ENCODE measurements around the gene BTBD10. TPM values are rescaled to one million over a fixed set of nuclear protein-coding genes. Genes with fewer than 3 reads are reported as not detected.
"Not testable (repeated sequence)": the region's sequence is repeated elsewhere in the genome, so short reads cannot be mapped to it uniquely, and the experiment has no call there.

BTBD10 gene
- total RNA-seq, 1 experiment from 2014 or later, result 30.2 TPM

DNA sequence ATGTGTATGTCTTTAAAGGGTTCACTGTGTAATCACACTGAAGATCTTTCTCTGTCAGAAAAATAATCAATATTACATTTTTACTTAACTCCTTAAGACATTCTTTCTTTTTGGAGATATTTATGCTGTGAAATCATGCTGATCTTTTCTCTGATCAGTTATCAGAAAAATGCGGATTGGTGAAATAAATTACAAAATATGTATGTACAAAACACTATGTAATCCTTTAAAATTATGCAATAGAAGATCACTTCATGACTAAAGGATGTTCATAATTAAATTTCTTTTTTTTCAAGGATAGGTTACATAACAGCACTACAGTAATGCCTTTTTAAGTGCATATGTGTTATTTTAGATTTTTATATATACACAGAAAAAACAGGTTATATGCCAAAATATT lies 24.7 kb downstream of the BTBD10 start:
- ATAC-seq, result no peak
- no peak overlapping the region for H3K4me3 ChIP-seq (ENCODE audit: low read length)
- intact Hi-C loops (cut with micrococcal nuclease), result no loop called here
- 0 out of 2 replicates have a peak, but pooled peaks cover 3% of the 10 kb centered on the region for H3K79me2 ChIP-seq (ENCODE audit: low read length)
- TF ChIP-seq, protein P1, sequence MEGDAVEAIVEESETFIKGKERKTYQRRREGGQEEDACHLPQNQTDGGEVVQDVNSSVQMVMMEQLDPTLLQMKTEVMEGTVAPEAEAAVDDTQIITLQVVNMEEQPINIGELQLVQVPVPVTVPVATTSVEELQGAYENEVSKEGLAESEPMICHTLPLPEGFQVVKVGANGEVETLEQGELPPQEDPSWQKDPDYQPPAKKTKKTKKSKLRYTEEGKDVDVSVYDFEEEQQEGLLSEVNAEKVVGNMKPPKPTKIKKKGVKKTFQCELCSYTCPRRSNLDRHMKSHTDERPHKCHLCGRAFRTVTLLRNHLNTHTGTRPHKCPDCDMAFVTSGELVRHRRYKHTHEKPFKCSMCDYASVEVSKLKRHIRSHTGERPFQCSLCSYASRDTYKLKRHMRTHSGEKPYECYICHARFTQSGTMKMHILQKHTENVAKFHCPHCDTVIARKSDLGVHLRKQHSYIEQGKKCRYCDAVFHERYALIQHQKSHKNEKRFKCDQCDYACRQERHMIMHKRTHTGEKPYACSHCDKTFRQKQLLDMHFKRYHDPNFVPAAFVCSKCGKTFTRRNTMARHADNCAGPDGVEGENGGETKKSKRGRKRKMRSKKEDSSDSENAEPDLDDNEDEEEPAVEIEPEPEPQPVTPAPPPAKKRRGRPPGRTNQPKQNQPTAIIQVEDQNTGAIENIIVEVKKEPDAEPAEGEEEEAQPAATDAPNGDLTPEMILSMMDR (conservative IDR thresholded peaks at IDR 0.05; ENCODE audit: low read depth, low read length), result no peak
- TF ChIP-seq EZH2 (IDR thresholded peaks at IDR 0.05; ENCODE audit: low read length, unreplicated experiment) (no peak), EZH2phosphoT487 (IDR thresholded peaks at IDR 0.05; ENCODE audit: borderline replicate concordance, low read length) (no peak)
- H3F3A ChIP-seq (ENCODE audit: low read length, unreplicated experiment), result no peaks in the 10 kb centered on the region
- H3K27me3 ChIP-seq (ENCODE audit: low read length), result no peaks in the 10 kb centered on the region
- DNase-seq, result no peak
- no peak overlapping the region for H3K27ac ChIP-seq (ENCODE audit: low read length)
- CTCF ChIA-PET, result no interaction called here
- H3K36me3 ChIP-seq (ENCODE audit: low read depth, low read length), result no peaks in the 10 kb centered on the region
- no peak overlapping the region for H3K4me2 ChIP-seq (ENCODE audit: low read length)
- no peaks in the 10 kb centered on the region for H3K9me3 ChIP-seq (ENCODE audit: low read length)
- no TSS peak for BruUV-seq (replicated peaks)
- H3K9me2 ChIP-seq (replicated peaks; ENCODE audit: low read length), result no peaks in the 10 kb centered on the region
- H2AFZ ChIP-seq (ENCODE audit: low read length), result no peak overlapping the region
- no peak overlapping the region for H3K9ac ChIP-seq (ENCODE audit: low read length)
- H4K20me1 ChIP-seq (ENCODE audit: low read length), result no peaks in the 10 kb centered on the region
- H3K4me1 ChIP-seq (ENCODE audit: insufficient read depth, low read length), result peaks cover 14% of the 10 kb centered on the region; the same call in 1 of the 2 replicates
- POLR2A ChIA-PET (ENCODE audit: unreplicated experiment), result no interaction called here

GRCh38 chr11:13436836-13437235 lies 26.2 kb downstream of the BTBD10 start:
- H3K4me3 ChIP-seq (ENCODE audit: low read length); H3K36me3 ChIP-seq (ENCODE audit: low read depth, low read length); H3K4me2 ChIP-seq (ENCODE audit: low read length); H3K9me2 ChIP-seq (replicated peaks; ENCODE audit: low read length); H2AFZ ChIP-seq (ENCODE audit: low read length); ATAC-seq; H3K27me3 ChIP-seq (ENCODE audit: low read length); H4K20me1 ChIP-seq (ENCODE audit: low read length); POLR2A ChIA-PET (ENCODE audit: unreplicated experiment); intact Hi-C loops (cut with micrococcal nuclease); H3K9ac ChIP-seq (ENCODE audit: low read length); BruUV-seq (replicated peaks); H3K9me3 ChIP-seq (ENCODE audit: low read length); H3F3A ChIP-seq (ENCODE audit: low read length, unreplicated experiment); DNase-seq; CTCF ChIA-PET; H3K79me2 ChIP-seq (ENCODE audit: low read length); H3K27ac ChIP-seq (ENCODE audit: low read length): not testable (repeated sequence)
- H3K4me1 ChIP-seq (ENCODE audit: insufficient read depth, low read length), result peaks cover 14% of the 10 kb centered on the region; the same call in 1 of the 2 replicates

DNA sequence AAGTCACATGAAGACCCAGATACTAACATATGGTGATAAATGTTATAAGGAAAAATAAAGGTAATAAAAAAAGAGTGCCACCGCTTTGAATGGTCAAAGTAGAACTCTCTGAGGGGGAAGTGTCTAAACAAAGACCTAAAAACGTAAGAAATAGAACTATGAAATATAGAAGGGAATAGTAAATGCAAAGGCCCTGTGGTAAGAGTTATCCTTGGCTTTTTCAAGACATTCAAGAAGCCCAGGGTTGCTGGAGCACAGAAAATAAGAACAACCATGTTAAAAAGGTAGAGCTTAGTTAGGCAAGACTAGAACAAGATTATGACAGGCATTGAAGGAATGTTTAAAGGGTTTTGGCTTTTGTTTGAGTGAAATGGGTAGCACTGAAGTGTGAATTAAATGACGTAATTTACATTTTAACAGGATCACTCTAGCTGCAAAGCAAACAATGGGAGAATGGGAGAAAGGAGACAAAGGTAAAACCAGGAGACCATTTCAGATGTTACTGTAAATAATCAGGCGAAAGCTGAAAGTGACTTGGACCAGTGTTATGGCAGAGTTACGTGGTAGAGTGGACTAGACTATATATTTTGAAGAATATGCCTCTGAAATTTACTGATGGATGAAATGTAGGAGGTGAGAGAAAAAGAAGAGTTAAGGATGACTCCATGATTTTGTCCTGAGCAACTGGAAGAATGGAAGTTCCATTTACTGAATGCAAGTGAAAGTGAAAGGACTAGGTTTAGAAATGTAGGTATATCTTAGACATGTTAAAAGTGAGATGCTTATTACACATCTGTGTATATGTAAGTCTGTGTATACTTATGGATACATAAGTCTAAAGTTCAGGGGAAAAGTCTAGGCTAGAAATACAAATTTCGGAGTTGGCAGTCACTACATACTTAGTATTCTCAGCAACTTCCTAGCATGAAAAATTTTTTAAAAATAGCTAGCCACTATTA lies 28.5 kb downstream of the BTBD10 start:
- no peak for ATAC-seq
- H3K4me3 ChIP-seq (ENCODE audit: low read length), result no peak overlapping the region
- H3F3A ChIP-seq (ENCODE audit: low read length, unreplicated experiment), result no peaks in the 10 kb centered on the region
- H3K27ac ChIP-seq (ENCODE audit: low read length), result no peak overlapping the region
- no peak overlapping the region for H3K4me2 ChIP-seq (ENCODE audit: low read length)
- H3K9me2 ChIP-seq (replicated peaks; ENCODE audit: low read length), result no peaks in the 10 kb centered on the region
- H3K4me1 ChIP-seq (ENCODE audit: insufficient read depth, low read length), result no peaks in the 10 kb centered on the region
- no peaks in the 10 kb centered on the region for H3K9me3 ChIP-seq (ENCODE audit: low read length)
- no peaks in the 10 kb centered on the region for H3K27me3 ChIP-seq (ENCODE audit: low read length)
- BruUV-seq (replicated peaks), result no TSS peak
- H3K36me3 ChIP-seq (ENCODE audit: low read depth, low read length), result no peaks in the 10 kb centered on the region
- TF ChIP-seq, protein P1 (conservative IDR thresholded peaks at IDR 0.05; ENCODE audit: low read depth, low read length), result no peak
- no peak for TF ChIP-seq EZH2phosphoT487 (IDR thresholded peaks at IDR 0.05; ENCODE audit: borderline replicate concordance, low read length)
- no peak for TF ChIP-seq EZH2 (IDR thresholded peaks at IDR 0.05; ENCODE audit: low read length, unreplicated experiment)
- intact Hi-C loops (cut with micrococcal nuclease), result no loop called here
- no peak overlapping the region for H3K9ac ChIP-seq (ENCODE audit: low read length)
- ChIA-PET POLR2A (ENCODE audit: unreplicated experiment) (interaction anchor here (0.6 kb wide), 1 partner anchor 9 kb away, joined by 4 read pairs; no protein-coding TSS in a partner anchor), CTCF (interaction anchor here (0.5 kb wide), 1 partner anchor 20 kb away, joined by 7 read pairs; no protein-coding TSS in a partner anchor)
- no peak for DNase-seq
- H2AFZ ChIP-seq (ENCODE audit: low read length), result no peak overlapping the region
- no peaks in the 10 kb centered on the region for H4K20me1 ChIP-seq (ENCODE audit: low read length)
- H3K79me2 ChIP-seq (ENCODE audit: low read length), result 0 out of 2 replicates have a peak, but pooled peaks cover 3% of the 10 kb centered on the region

All from PC-3 (cell line).